Activated CD4-positive, alpha-beta T cell treated with anti-CD3 and anti-CD28 coated beads, Interleukin-2, amount 50 U/mL, for 24 hours (primary cell): Measurements from ENCODE around the gene APOM.

Experiments
- DNase-seq, 2 donors: peaks; one replicate each; pipeline ENCODE4 v3.0.0-alpha.2; 2020; ENCODE audit warnings: low read depth in 1 of 2, low spot score in 1 of 2

Gene APOM

GRCh38 chr6:31677955-31678354 lies 22.3 kb downstream of the APOM start:
- DNase-seq = no peak

- peak in 1 of 2 donors; percentile 61 for DNase-seq
Measured at GRCh38 chr6:31680226-31681134, 24.8 kb downstream of the APOM start, which contains the start of gene LY6G5C. LY6G5C (minus strand) TSS chr6:31681067; CDS start chr6:31680373, 694 bp downstream.

- DNase-seq = no peak
Measured at GRCh38 chr6:31681135-31681671, 25.5 kb downstream of the APOM start.

- DNase-seq = no peak
Measured at GRCh38 chr6:31683591-31683990, 27.9 kb downstream of the APOM start.

- no peak for DNase-seq
Measured at GRCh38 chr6:31686483-31686882, 30.8 kb downstream of the APOM start.

- no peak for DNase-seq
Measured at GRCh38 chr6:31687321-31687720, 31.6 kb downstream of the APOM start.

GRCh38 chr6:31687860-31688693 lies 32.4 kb downstream of the APOM start:
- DNase-seq = no peak

- DNase-seq = no peak
Measured at GRCh38 chr6:31689249-31690110, 33.8 kb downstream of the APOM start.

- DNase-seq = no peak
Measured at GRCh38 chr6:31690231-31691077, 34.8 kb downstream of the APOM start.

GRCh38 chr6:31691078-31691463 lies 35.4 kb downstream of the APOM start:
- no peak for DNase-seq

GRCh38 chr6:31691564-31692108 lies 35.9 kb downstream of the APOM start:
- DNase-seq = no peak

GRCh38 chr6:31692353-31692752 lies 36.7 kb downstream of the APOM start:
- DNase-seq = no peak

GRCh38 chr6:31692886-31693285 lies 37.2 kb downstream of the APOM start:
- no peak for DNase-seq

GRCh38 chr6:31693535-31693934 lies 37.8 kb downstream of the APOM start:
- no peak for DNase-seq

- no peak for DNase-seq
Measured at GRCh38 chr6:31697555-31697954, 41.9 kb downstream of the APOM start.

GRCh38 chr6:31700740-31701401 lies 45.2 kb downstream of the APOM start:
- no peak for DNase-seq

GRCh38 chr6:31701666-31702404 lies 46.1 kb downstream of the APOM start:
- DNase-seq = no peak

GRCh38 chr6:31702405-31702818 lies 46.7 kb downstream of the APOM start:
- no peak for DNase-seq
